Measurements from ENCODE around the gene TECPR2. TPM values are rescaled to one million over a fixed set of nuclear protein-coding genes. Genes with fewer than 3 reads are reported as not detected.

The TECPR2 gene
- total RNA-seq, 1 donor from 2014 or later, result 21.4 TPM

DNA sequence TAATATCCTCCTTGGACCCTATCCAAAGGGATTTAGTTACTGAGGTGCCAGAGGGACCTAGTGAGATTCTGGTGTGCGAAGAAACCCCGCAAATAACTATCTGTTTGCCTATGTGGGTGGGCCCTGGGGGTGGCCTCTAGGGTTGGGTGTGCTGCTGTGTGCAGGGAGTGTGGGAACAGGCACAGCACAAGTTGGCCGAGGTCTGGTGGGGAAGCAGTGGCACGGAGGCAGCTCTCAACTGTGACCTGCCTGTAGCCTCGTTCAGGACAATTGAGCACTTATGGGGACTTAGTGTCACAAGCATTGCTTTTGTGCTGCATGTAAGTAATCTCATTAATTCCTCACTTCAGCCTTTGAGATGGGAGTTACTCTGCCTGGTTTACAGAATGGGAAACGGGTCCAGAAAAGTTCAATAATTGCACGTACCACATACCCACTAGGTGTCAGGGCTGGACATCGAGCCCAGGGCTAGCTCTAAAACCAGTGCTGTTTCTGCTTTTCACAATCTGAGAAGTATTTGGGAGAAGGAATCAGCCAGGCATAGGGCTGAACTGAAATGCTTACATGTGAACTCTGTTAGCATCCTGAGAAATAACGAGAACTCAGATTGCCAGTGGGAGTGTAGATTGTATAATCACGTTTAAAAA, 58.8 kb downstream of the TECPR2 start:
- H3K9me3 ChIP-seq, result no peaks in the 10 kb centered on the region
- H3K4me1 ChIP-seq, result no peaks in the 10 kb centered on the region
- H3K27ac ChIP-seq, result no peak overlapping the region
- intact Hi-C loops (cut with DNase I), result no loop called here
- no peak overlapping the region for H3K4me3 ChIP-seq
- H3K27me3 ChIP-seq, result no peaks in the 10 kb centered on the region
- peak; percentile 41 for DNase-seq
- TF ChIP-seq, protein P1, sequence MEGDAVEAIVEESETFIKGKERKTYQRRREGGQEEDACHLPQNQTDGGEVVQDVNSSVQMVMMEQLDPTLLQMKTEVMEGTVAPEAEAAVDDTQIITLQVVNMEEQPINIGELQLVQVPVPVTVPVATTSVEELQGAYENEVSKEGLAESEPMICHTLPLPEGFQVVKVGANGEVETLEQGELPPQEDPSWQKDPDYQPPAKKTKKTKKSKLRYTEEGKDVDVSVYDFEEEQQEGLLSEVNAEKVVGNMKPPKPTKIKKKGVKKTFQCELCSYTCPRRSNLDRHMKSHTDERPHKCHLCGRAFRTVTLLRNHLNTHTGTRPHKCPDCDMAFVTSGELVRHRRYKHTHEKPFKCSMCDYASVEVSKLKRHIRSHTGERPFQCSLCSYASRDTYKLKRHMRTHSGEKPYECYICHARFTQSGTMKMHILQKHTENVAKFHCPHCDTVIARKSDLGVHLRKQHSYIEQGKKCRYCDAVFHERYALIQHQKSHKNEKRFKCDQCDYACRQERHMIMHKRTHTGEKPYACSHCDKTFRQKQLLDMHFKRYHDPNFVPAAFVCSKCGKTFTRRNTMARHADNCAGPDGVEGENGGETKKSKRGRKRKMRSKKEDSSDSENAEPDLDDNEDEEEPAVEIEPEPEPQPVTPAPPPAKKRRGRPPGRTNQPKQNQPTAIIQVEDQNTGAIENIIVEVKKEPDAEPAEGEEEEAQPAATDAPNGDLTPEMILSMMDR (IDR thresholded peaks at IDR 0.05), result no peak
- no peak for ATAC-seq
- peaks cover 8% of the 10 kb centered on the region for H3K36me3 ChIP-seq

DNA sequence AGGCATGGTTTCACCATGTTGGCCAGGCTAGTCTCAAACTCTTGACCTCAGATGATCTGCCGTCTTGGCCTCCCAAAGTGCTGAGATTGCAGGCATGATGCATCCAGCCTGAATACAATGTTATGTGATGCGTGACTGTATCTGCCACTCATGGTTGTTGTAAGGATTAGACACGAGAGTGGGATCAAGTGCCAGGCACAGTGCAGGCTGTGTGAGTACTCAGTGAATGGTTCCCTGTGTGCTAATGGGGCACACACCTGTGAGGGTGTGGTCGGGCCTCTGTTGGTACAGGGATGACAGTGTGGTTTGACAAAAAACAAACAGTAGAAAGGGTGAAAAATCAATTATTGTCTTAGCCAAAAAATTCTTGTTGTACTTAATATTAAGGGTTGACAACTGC, 61.8 kb downstream of the TECPR2 start:
- no peaks in the 10 kb centered on the region for H3K9me3 ChIP-seq
- no peak overlapping the region for H3K27ac ChIP-seq
- H3K36me3 ChIP-seq, result peaks cover 8% of the 10 kb centered on the region
- DNase-seq (no peak), ATAC-seq (no peak)
- no peaks in the 10 kb centered on the region for H3K27me3 ChIP-seq
- no peaks in the 10 kb centered on the region for H3K4me1 ChIP-seq
- no peak overlapping the region for H3K4me3 ChIP-seq
- TF ChIP-seq, protein P1 (IDR thresholded peaks at IDR 0.05), result no peak
- intact Hi-C loops (cut with DNase I), result no loop called here

DNA sequence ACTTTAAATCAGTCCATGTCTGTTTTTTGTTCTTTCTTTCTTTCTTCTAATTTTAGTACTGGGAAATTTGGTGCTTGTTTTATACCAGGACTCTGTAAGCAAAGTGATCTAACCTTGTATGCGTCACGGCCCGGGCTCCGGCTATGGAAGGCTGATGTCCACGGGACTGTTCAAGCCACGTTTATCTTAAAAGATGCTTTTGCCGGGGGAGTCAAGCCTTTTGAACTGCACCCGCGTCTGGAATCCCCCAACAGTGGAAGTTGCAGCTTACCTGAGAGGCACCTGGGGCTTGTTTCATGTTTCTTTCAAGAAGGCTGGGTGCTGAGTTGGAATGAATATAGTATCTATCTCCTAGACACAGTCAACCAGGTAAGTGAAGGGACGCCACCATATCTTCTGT, 62.2 kb downstream of the TECPR2 start:
- no peaks in the 10 kb centered on the region for H3K27me3 ChIP-seq
- peaks cover 8% of the 10 kb centered on the region for H3K36me3 ChIP-seq
- no peak for ATAC-seq
- H3K4me1 ChIP-seq, result no peaks in the 10 kb centered on the region
- H3K27ac ChIP-seq, result no peak overlapping the region
- H3K4me3 ChIP-seq, result no peak overlapping the region
- no peak for DNase-seq
- TF ChIP-seq, protein P1 (IDR thresholded peaks at IDR 0.05), result no peak
- intact Hi-C loops (cut with DNase I), result no loop called here
- H3K9me3 ChIP-seq, result no peaks in the 10 kb centered on the region

DNA sequence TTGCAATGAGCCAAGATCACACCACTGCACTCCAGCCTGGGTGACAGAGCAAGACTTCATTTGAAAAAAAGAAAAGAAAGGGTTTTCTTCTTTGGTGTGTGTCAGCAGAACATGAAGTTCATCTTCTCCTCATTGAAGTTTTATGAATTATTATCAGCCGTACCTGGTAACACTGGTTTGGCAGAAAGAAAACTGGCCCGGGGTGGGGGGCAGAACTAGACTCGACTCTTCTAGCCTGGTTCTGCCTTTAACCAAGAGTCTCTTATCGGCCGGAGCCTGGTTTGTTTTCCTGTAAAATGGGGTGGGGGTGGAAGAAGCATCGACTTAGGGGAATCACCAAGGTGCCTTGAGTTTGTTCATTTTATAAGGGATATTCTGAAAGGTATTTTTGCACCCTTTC, 64.1 kb downstream of the TECPR2 start:
- Histone ChIP-seq H3K36me3 (peaks cover under 1% of the 10 kb centered on the region), H3K4me1 (no peaks in the 10 kb centered on the region), H3K4me3 (no peak overlapping the region), H3K27me3 (no peaks in the 10 kb centered on the region), H3K27ac (no peak overlapping the region), H3K9me3 (no peaks in the 10 kb centered on the region)
- intact Hi-C loops (cut with DNase I), result no loop called here
- TF ChIP-seq, protein P1 (IDR thresholded peaks at IDR 0.05), result no peak
- ATAC-seq, result no peak
- no peak for DNase-seq

DNA sequence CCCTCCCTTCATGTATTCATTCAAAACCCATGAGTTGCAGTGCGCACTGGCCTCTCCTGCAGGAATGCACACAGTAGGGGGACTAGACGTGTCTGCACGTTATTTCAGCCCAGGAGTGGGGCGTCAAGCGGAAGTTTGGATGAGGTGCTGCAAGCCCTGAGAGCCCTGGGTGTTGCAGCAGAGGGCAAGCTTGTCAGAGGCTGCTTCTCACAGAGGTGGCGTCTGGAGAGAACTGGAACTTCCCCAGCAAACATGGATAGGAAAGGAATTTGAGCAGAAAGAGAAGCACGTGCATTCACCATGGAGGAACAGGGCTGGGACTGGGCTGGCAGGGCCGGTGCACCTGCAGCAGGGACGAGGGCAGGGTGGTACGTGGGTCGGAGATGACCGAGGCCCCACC, 64.9 kb downstream of the TECPR2 start:
- no peaks in the 10 kb centered on the region for H3K27me3 ChIP-seq
- ATAC-seq (no peak), DNase-seq (peak; percentile 46)
- peaks cover 3% of the 10 kb centered on the region for H3K36me3 ChIP-seq
- H3K9me3 ChIP-seq, result no peaks in the 10 kb centered on the region
- H3K27ac ChIP-seq, result no peak overlapping the region
- TF ChIP-seq, protein P1 (IDR thresholded peaks at IDR 0.05), result no peak
- no peaks in the 10 kb centered on the region for H3K4me1 ChIP-seq
- intact Hi-C loops (cut with DNase I), result no loop called here
- H3K4me3 ChIP-seq, result no peak overlapping the region

All from upper lobe of right lung (tissue), 1 donor.